ENCODE measurements around the gene PAAF1. TPM values are rescaled to one million over a fixed set of nuclear protein-coding genes. Genes with fewer than 3 reads are reported as not detected.

The PAAF1 gene
- total and polyA plus RNA-seq, 10 donors: 8.1 to 18.1 (median 13.7) TPM

GRCh38 chr11:73888244-73888643, 11.4 kb downstream of the PAAF1 start:
- 94 to 99% (median 97%) methylated on average over 3 of the region's 3 CpGs for WGBS, 5 donors
- H3K4me1 ChIP-seq: no peaks in the 10 kb centered on the region
- intact Hi-C loops (cut with DNase I; ENCODE audit: low total_unique reads): no loop called here
- H3K36me3 ChIP-seq: peaks cover 0 to 88% (median 46%) of the 10 kb centered on the region in 6 donors
- no peak overlapping the region for H3K27ac ChIP-seq
- no peaks in the 10 kb centered on the region for H3K27me3 ChIP-seq (replicated peaks in 1 of 7)
- DNase-seq: no peak
- H3K4me3 ChIP-seq: no peak overlapping the region
- TF ChIP-seq POLR2AphosphoS5 (IDR thresholded peaks at IDR 0.05) (no peak), POLR2A (IDR thresholded peaks at IDR 0.05) (no peak), CTCF (IDR thresholded peaks at IDR 0.05 in 8 of 11, conservative IDR thresholded peaks at IDR 0.05 in 3 of 11) (no peak)
- H3K9me3 ChIP-seq: no peaks in the 10 kb centered on the region

- intact Hi-C loops (cut with DNase I; ENCODE audit: low total_unique reads): no loop called here
- H3K9me3 ChIP-seq: no peaks in the 10 kb centered on the region
- no peak overlapping the region for H3K4me3 ChIP-seq
- H3K4me1 ChIP-seq: no peaks in the 10 kb centered on the region
- no peak for DNase-seq
- 34 to 74% (median 63%) methylated on average over 1 of the region's 1 CpG for whole genome bisulfite sequencing, 5 donors
- H3K27me3 ChIP-seq (replicated peaks in 1 of 7): no peaks in the 10 kb centered on the region
- peaks cover 0 to 88% (median 49%) of the 10 kb centered on the region in 6 donors for H3K36me3 ChIP-seq
- no peak overlapping the region for H3K27ac ChIP-seq
- TF ChIP-seq POLR2AphosphoS5 (IDR thresholded peaks at IDR 0.05): no peak
- TF ChIP-seq CTCF (IDR thresholded peaks at IDR 0.05 in 8 of 11, conservative IDR thresholded peaks at IDR 0.05 in 3 of 11): no peak
- no peak for TF ChIP-seq POLR2A (IDR thresholded peaks at IDR 0.05)
Observed at GRCh38 chr11:73889019-73889418, 12.2 kb downstream of the PAAF1 start.

GRCh38 chr11:73889536-73889935, 12.7 kb downstream of the PAAF1 start:
- Histone ChIP-seq H3K36me3 (peaks cover 0 to 88% (median 52%) of the 10 kb centered on the region in 6 donors), H3K27ac (no peak overlapping the region)

GRCh38 chr11:73893041-73893440, 16.2 kb downstream of the PAAF1 start:
- WGBS, 5 donors: 83 to 99% (median 97%) methylated on average over 3 of the region's 3 CpGs
- Histone ChIP-seq H3K9me3 (no peaks in the 10 kb centered on the region), H3K36me3 (peaks cover 0 to 75% (median 47%) of the 10 kb centered on the region in 6 donors), H3K4me1 (no peaks in the 10 kb centered on the region), H3K27ac (no peak overlapping the region), H3K4me3 (no peak overlapping the region), H3K27me3 (replicated peaks in 1 of 7) (no peaks in the 10 kb centered on the region)
- no peak for DNase-seq
- TF ChIP-seq POLR2AphosphoS5 (IDR thresholded peaks at IDR 0.05): no peak
- TF ChIP-seq CTCF (IDR thresholded peaks at IDR 0.05 in 8 of 11, conservative IDR thresholded peaks at IDR 0.05 in 3 of 11): no peak
- TF ChIP-seq POLR2A (IDR thresholded peaks at IDR 0.05): no peak
- intact Hi-C loops (cut with DNase I; ENCODE audit: low total_unique reads): no loop called here

More at GRCh38 chr11:73889536-73889935, 12.7 kb downstream of the PAAF1 start:
- DNase-seq: no peak
- Histone ChIP-seq H3K4me1 (no peaks in the 10 kb centered on the region), H3K27me3 (replicated peaks in 1 of 7) (no peaks in the 10 kb centered on the region), H3K4me3 (no peak overlapping the region), H3K9me3 (no peaks in the 10 kb centered on the region)
- TF ChIP-seq POLR2AphosphoS5 (IDR thresholded peaks at IDR 0.05) (no peak), POLR2A (IDR thresholded peaks at IDR 0.05) (no peak), CTCF (IDR thresholded peaks at IDR 0.05 in 8 of 11, conservative IDR thresholded peaks at IDR 0.05 in 3 of 11) (no peak)
- intact Hi-C loops (cut with DNase I; ENCODE audit: low total_unique reads): no loop called here
- WGBS, 5 donors: 93 to 99% (median 96%) methylated on average over 1 of the region's 1 CpG
